ENCODE data around the gene SELENOO.
A peak's percentile ranks its signal among the peaks of the same experiment; 100 is the strongest.

The SELENOO gene

DNA sequence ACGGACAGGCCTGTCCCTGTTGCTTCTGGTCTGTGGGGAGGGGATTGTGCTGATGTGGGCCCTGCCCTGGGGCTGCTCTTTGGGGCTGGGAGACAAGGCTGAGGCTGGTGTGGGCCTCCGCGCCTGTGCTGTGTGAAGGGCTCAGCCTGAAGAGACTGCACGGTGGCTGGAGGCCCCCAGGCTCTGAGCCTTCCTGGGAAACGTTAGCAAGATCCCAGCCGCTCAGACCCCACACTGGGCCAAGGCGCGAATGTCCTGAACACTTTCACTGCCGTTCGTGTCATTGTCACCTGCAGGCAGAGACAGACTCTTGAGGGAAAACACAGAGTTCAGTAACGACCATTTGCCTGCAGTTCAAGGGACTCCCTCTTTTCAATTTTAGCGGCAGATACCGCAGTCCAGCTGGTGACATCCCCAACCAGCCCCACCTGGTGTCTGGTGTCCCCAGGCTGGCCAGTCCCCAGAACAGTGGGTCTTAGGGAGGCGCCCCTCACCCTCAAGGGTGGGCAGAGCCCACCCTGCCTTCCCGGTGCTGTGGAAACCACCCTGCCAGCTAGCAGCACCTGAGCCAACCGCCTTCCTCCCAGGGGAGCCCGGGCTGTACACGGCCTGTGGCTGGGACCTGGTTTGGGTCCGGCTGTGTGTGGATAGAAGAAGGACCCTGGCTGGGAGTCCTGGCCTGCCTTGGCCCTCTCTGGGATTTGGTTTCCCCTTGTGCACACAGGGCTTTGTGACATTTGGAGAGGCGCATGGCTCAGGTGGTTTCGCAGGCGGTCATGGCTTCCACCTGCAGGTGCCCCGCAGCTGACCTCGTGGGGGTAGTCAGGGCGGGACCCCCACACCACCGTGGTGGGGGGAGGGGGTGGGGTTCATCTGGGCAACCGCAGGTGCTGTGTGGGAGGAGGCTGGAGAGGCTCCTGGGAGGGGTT, 24.6 kb upstream of the SELENOO start:
- peaks cover 3% of the 10 kb centered on the region for H3K9me3 ChIP-seq (ENCODE audit: control insufficient read depth, low read length)
- H3K9ac ChIP-seq (ENCODE audit: low read length): no peak overlapping the region
- peaks cover 8 to 65% of the 10 kb centered on the region in 2 experiments for H3K27me3 ChIP-seq (ENCODE audit: control insufficient read depth in 1 of 2, insufficient read depth in 1 of 2, low read length in 2 of 2)
- H2BK15ac ChIP-seq (ENCODE audit: low read depth, poor library complexity, severe bottlenecking): peak overlapping the region; percentile 37
- H2BK5ac ChIP-seq (ENCODE audit: low read depth, low read length, poor library complexity, severe bottlenecking): no peak overlapping the region
- WGBS: 80% methylated on average over 27 of the region's 27 CpGs
- no peak overlapping the region for H3K27ac ChIP-seq (ENCODE audit: low read length, poor library complexity, severe bottlenecking)
- H3K4me3 ChIP-seq (ENCODE audit: insufficient read depth in 1 of 2, low read depth in 1 of 2, low read length in 2 of 2): no peak overlapping the region
- H3K79me1 ChIP-seq (replicated peaks; ENCODE audit: low read length, poor library complexity, severe bottlenecking): no peaks in the 10 kb centered on the region
- H3K4me2 ChIP-seq (ENCODE audit: low read length, poor library complexity, severe bottlenecking): no peak overlapping the region
- no peak overlapping the region for H4K91ac ChIP-seq (ENCODE audit: low read length)
- no peak overlapping the region for H3K14ac ChIP-seq (ENCODE audit: low read length in 2 of 2)
- DNase-seq: no peak
- H4K8ac ChIP-seq (ENCODE audit: low read length): no peak overlapping the region
- no peak overlapping the region for H2AFZ ChIP-seq (ENCODE audit: low read depth, low read length)
- no peak overlapping the region for H2BK120ac ChIP-seq (ENCODE audit: low read depth, low read length)
- no peaks in the 10 kb centered on the region for H3K4me1 ChIP-seq (ENCODE audit: control insufficient read depth, insufficient read depth, low read depth, low read length)
- no peak overlapping the region for H3K18ac ChIP-seq (ENCODE audit: low read depth in 1 of 2, low read length in 2 of 2)
- no peak overlapping the region for H3K4ac ChIP-seq (ENCODE audit: low read depth in 1 of 2, low read length in 2 of 2)
- H2BK12ac ChIP-seq (ENCODE audit: low read length in 2 of 2): no peak overlapping the region
- no peak overlapping the region for H2AK5ac ChIP-seq (ENCODE audit: low read length, severe bottlenecking)
- H3K23ac ChIP-seq (ENCODE audit: low read length in 2 of 2): no peak overlapping the region
- H3K36me3 ChIP-seq (ENCODE audit: control insufficient read depth in 1 of 2, insufficient read depth in 2 of 2, low read depth in 1 of 2, low read length in 2 of 2): no peaks in the 10 kb centered on the region

DNA sequence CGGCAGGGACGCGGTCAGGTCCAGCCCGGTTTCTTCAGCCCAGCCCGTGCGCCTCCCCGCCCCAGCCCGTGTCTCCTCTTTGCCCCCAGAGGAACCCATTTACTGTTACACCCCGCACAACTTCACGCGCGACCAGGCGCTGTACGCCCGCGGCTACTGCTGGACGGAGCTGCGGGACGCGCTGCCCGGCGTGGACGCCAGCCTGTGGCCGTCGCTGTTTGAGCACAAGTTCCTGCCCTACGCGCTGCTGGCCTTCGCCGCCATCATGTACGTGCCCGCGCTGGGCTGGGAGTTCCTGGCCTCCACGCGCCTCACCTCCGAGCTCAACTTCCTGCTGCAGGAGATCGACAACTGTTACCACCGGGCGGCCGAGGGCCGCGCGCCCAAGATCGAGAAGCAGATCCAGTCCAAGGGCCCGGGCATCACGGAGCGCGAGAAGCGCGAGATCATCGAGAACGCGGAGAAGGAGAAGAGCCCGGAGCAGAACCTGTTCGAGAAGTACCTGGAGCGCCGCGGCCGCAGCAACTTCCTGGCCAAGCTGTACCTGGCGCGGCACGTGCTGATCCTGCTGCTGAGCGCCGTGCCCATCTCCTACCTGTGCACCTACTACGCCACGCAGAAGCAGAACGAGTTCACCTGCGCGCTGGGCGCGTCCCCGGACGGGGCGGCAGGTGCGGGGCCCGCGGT, 23.8 kb upstream of the SELENOO start:
- H2BK15ac ChIP-seq (ENCODE audit: low read depth, poor library complexity, severe bottlenecking): peak overlapping the region; percentile 58
- no peak overlapping the region for H2AFZ ChIP-seq (ENCODE audit: low read depth, low read length)
- H4K8ac ChIP-seq (ENCODE audit: low read length): no peak overlapping the region
- no peak overlapping the region for H3K4ac ChIP-seq (ENCODE audit: low read depth in 1 of 2, low read length in 2 of 2)
- peaks cover under 1 to 57% of the 10 kb centered on the region in 2 experiments for H3K27me3 ChIP-seq (ENCODE audit: control insufficient read depth in 1 of 2, insufficient read depth in 1 of 2, low read length in 2 of 2)
- no peak overlapping the region for H4K91ac ChIP-seq (ENCODE audit: low read length)
- no peak overlapping the region for H3K9ac ChIP-seq (ENCODE audit: low read length)
- H2BK12ac ChIP-seq (ENCODE audit: low read length in 2 of 2): no peak overlapping the region
- H3K14ac ChIP-seq (ENCODE audit: low read length in 2 of 2): no peak overlapping the region
- no peak overlapping the region for H3K27ac ChIP-seq (ENCODE audit: low read length, poor library complexity, severe bottlenecking)
- no peaks in the 10 kb centered on the region for H3K36me3 ChIP-seq (ENCODE audit: control insufficient read depth in 1 of 2, insufficient read depth in 2 of 2, low read depth in 1 of 2, low read length in 2 of 2)
- 96% methylated on average over 76 of the region's 76 CpGs for WGBS
- no peak overlapping the region for H3K4me2 ChIP-seq (ENCODE audit: low read length, poor library complexity, severe bottlenecking)
- H3K4me3 ChIP-seq (ENCODE audit: insufficient read depth in 1 of 2, low read depth in 1 of 2, low read length in 2 of 2): no peak overlapping the region
- no peak overlapping the region for H3K18ac ChIP-seq (ENCODE audit: low read depth in 1 of 2, low read length in 2 of 2)
- no peak overlapping the region for H2BK120ac ChIP-seq (ENCODE audit: low read depth, low read length)
- no peaks in the 10 kb centered on the region for H3K4me1 ChIP-seq (ENCODE audit: control insufficient read depth, insufficient read depth, low read depth, low read length)
- H3K79me1 ChIP-seq (replicated peaks; ENCODE audit: low read length, poor library complexity, severe bottlenecking): no peaks in the 10 kb centered on the region
- H2AK5ac ChIP-seq (ENCODE audit: low read length, severe bottlenecking): no peak overlapping the region
- peaks cover 3% of the 10 kb centered on the region for H3K9me3 ChIP-seq (ENCODE audit: control insufficient read depth, low read length)
- no peak for DNase-seq
- no peak overlapping the region for H2BK5ac ChIP-seq (ENCODE audit: low read depth, low read length, poor library complexity, severe bottlenecking)
- H3K23ac ChIP-seq (ENCODE audit: low read length in 2 of 2): no peak overlapping the region

DNA sequence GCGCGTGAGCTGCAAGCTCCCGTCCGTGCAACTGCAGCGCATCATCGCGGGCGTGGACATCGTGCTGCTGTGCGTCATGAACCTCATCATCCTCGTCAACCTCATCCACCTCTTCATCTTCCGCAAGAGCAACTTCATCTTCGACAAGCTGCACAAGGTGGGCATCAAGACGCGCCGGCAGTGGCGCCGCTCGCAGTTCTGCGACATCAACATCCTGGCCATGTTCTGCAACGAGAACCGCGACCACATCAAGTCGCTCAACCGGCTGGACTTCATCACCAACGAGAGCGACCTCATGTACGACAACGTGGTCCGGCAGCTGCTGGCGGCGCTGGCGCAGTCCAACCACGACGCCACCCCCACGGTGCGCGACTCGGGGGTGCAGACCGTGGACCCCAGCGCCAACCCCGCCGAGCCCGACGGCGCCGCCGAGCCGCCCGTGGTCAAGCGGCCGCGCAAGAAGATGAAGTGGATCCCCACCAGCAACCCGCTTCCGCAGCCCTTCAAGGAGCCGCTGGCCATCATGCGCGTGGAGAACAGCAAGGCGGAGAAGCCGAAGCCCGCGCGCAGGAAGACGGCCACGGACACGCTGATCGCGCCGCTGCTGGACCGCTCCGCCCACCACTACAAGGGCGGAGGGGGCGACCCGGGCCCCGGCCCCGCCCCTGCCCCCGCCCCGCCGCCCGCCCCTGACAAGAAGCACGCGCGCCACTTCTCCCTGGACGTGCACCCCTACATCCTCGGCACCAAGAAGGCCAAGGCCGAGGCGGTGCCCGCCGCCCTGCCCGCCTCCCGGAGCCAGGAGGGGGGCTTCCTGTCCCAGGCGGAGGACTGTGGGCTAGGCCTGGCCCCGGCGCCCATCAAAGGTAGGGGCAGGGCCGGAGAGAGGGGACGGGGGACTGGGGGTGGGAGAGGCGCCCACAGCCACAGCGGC, 23.0 kb upstream of the SELENOO start:
- no peak overlapping the region for H3K4me3 ChIP-seq (ENCODE audit: insufficient read depth in 1 of 2, low read depth in 1 of 2, low read length in 2 of 2)
- 84% methylated on average over 89 of the region's 98 CpGs for WGBS

More for the DNA sequence above, 23.0 kb upstream of the SELENOO start:
- Histone ChIP-seq H3K9me3 (ENCODE audit: control insufficient read depth, low read length) (peaks cover 3% of the 10 kb centered on the region), H3K27ac (ENCODE audit: low read length, poor library complexity, severe bottlenecking) (no peak overlapping the region), H2AK5ac (ENCODE audit: low read length, severe bottlenecking) (no peak overlapping the region), H3K4me2 (ENCODE audit: low read length, poor library complexity, severe bottlenecking) (no peak overlapping the region), H3K4me1 (ENCODE audit: control insufficient read depth, insufficient read depth, low read depth, low read length) (peaks cover 1% of the 10 kb centered on the region), H2BK15ac (ENCODE audit: low read depth, poor library complexity, severe bottlenecking) (no peak overlapping the region), H3K4ac (ENCODE audit: low read depth in 1 of 2, low read length in 2 of 2) (no peak overlapping the region), H3K79me1 (replicated peaks; ENCODE audit: low read length, poor library complexity, severe bottlenecking) (no peaks in the 10 kb centered on the region), H3K27me3 (ENCODE audit: control insufficient read depth in 1 of 2, insufficient read depth in 1 of 2, low read length in 2 of 2) (peaks cover 0 to 57% of the 10 kb centered on the region in 2 experiments), H3K14ac (ENCODE audit: low read length in 2 of 2) (no peak overlapping the region), H2BK5ac (ENCODE audit: low read depth, low read length, poor library complexity, severe bottlenecking) (no peak overlapping the region), H3K36me3 (ENCODE audit: control insufficient read depth in 1 of 2, insufficient read depth in 2 of 2, low read depth in 1 of 2, low read length in 2 of 2) (no peaks in the 10 kb centered on the region), H2AFZ (ENCODE audit: low read depth, low read length) (no peak overlapping the region), H2BK120ac (ENCODE audit: low read depth, low read length) (no peak overlapping the region), H2BK12ac (ENCODE audit: low read length in 2 of 2) (no peak overlapping the region), H3K23ac (ENCODE audit: low read length in 2 of 2) (no peak overlapping the region), H4K8ac (ENCODE audit: low read length) (no peak overlapping the region), H3K9ac (ENCODE audit: low read length) (no peak overlapping the region), H4K91ac (ENCODE audit: low read length) (no peak overlapping the region), H3K18ac (ENCODE audit: low read depth in 1 of 2, low read length in 2 of 2) (no peak overlapping the region)
- no peak for DNase-seq
